HG02642 (cell line): ENCODE measurements around the gene AK6.
A peak's percentile ranks its signal among the peaks of the same experiment; 100 is the strongest.
"Not testable (repeated sequence)": the region's sequence is repeated elsewhere in the genome, so short reads cannot be mapped to it uniquely, and the experiment has no call there.

Source experiments
- ATAC-seq: cut with Tn5 transposase; IDR thresholded peaks from one replicate; pipeline ENCODE4 v1.9.1; 2021; ENCODE audit warnings: mild to moderate bottlenecking; ENCODE audit not compliant: unreplicated experiment, poor library complexity

Gene AK6

GRCh38 chr5:69369340-69370121 is at the start of gene AK6, which contains the start of the genes RAD17 and TAF9:
Gene AK6, minus strand, starts transcription at chr5:69369520. Its CDS starts 30 bp downstream, at chr5:69369490.
Gene RAD17, plus strand, starts transcription at chr5:69369818. Its CDS starts 2,391 bp downstream, at chr5:69372209.
Gene TAF9, minus strand, starts transcription at chr5:69369520. Its CDS starts 3,783 bp downstream, at chr5:69365737.
- peak; percentile 94 for ATAC-seq

- ATAC-seq, result no peak
Observed at GRCh38 chr5:69418554-69418953, 49.2 kb upstream of the AK6 start.

GRCh38 chr5:69416699-69417098 is 47.4 kb upstream of the AK6 start:
- no peak for ATAC-seq

GRCh38 chr5:69416180-69416579 is 46.9 kb upstream of the AK6 start:
- ATAC-seq, result no peak

DNA sequence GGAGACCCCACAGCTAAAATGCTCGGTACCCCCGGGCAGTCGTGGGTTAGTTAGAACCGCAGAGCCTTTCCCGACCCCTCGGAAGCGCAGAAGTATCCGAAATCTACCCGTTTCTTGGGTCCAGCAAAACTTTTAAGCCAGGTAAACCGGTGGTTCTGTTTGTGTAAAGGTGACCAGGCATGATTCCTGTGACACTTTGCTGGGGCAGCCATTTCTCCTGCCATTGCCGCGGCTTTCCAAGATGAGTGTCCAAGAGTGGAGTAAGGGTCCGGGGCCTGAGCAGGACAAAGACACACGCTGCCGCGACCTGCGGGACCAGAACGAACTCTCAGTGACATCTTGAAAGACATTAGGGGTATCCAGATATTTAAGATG is 46.3 kb upstream of the AK6 start:
- peak; percentile 5 for ATAC-seq

DNA sequence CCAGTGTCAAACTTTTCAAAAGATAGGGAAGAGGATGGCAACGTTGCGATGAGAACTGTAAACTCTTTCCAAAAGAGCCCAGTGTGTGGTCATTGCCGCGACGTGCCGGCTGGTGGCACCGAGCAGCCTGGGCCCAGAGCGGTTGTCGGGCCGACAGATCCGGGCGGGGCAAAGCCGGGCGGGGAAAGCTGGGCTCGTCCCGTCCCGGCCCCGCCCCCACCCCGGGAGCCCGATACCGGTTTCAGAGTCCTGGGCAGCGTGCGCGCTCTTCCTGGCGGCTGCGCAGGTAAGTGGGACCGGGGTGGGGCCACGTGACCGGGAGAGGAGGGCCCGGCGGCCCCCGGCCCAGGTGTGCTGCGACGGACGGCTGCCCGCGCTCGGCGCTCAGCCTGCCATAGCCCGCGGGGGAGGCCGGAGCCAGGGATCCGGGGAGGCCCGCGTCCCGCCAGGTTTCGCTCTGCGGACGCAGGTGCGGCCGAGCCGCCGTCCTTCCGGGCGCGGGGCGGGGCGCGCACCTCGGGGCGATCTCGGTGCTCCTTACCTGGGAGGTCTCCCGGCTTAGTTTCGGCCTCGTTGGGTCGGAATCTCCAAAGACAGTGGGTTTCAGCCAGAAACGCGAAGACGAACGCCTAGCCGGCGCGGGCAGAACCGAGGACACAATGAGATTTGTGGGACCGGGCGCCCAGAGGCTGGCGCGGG is 45.7 kb upstream of the AK6 start, which contains the start of gene MARVELD2:
MARVELD2 (plus strand) TSS at position 232 of the 699 bp plus-strand sequence. CDS start 4,270 bp downstream, outside the sequence.
- ATAC-seq, result peak; percentile 83

- ATAC-seq, result no peak
Observed at GRCh38 chr5:69404659-69405330, 35.5 kb upstream of the AK6 start.

- no peak for ATAC-seq
Observed at GRCh38 chr5:69378376-69378775, 9.1 kb upstream of the AK6 start.

GRCh38 chr5:69374911-69375446 is 5.7 kb upstream of the AK6 start:
- peak; percentile 76 for ATAC-seq

DNA sequence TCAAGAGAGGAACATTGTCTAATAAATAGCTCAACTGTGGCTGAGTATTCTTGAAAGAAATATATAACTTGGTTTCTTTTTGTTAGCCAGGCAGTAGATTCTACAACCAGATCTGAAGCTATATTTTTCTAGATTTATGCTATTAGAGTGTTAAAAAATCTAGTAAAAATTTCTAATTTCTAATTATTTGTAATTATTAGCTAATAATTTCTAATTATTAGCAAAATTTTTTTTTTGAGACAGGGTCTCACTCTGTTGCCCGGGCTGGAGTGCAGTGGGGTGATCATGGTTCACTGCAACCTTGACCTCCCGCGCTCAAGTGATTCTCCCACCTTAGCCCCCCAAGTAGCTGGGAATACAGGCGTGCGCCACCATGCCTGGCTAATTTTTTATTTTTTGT is 3.1 kb upstream of the AK6 start:
- no peak for ATAC-seq

- not testable (repeated sequence) for ATAC-seq
Observed at GRCh38 chr5:69370335-69370734, 1.0 kb upstream of the AK6 start.

- peak; percentile 38 for ATAC-seq
Observed at GRCh38 chr5:69368458-69369339, 621 bp downstream of the AK6 start.

DNA sequence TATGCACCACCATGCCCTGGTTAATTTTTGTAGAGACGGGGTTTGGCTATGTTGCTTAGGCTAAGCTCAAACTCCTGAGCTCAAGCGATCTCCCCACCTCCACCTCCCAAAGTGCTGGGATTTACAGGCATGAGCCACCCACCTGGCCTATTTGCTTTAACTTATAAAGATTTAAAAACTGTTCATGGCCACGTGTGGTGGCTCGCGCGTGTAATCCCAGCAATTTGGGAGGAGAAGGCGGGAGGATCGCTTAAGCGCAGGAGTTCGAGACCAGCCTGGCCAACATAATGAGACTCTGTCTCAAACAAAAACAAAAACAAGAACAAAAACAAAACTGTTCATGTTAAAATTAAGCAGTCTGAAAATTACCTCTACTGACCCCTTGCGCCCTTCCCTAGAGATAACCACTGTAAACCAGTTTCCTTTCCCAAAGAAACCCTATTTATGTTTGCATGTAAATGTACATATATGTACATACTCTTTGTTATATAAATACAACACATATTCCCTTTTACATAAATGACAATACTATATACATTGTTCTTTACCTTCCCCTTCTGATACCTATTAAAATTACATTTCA is 1.5 kb downstream of the AK6 start:
- no peak for ATAC-seq

DNA sequence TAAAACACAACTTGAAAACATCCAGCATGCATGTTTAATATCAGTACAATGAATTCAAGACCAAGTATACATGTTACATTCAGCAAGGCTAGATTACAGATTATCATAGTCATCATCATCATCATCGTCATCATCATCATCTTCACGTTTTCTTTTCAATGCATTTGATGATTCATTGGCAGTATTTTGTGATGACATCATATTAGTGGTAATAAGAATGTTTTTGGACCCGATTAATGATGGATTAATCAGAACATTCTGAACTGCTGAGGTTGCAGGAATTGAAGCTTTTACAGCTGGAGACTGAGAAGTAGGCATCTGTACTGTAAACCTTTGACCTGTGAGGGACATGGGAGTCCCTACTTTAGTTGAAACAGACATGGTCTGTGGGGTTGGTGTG is 4.5 kb downstream of the AK6 start:
- ATAC-seq, result no peak

DNA sequence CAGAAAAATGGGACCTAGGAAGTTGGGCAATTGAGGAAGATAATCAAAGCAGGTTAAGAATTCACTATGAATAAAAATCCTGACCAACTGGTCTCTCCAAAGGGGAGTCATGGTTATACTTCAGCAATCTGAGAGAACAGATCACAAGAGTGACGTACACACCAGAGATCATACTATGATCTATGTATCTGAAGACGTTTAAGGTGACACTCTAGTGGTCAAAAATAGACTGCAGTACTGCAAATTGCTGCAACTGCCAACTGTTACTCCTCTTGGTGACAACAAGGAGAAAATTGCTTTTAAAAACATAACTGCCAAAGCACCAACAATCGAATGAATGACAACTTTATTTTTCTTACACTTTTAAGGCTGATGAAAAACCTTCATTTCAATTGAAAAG is 4.9 kb downstream of the AK6 start:
- no peak for ATAC-seq

- no peak for ATAC-seq
Observed at GRCh38 chr5:69360442-69360841, 8.9 kb downstream of the AK6 start.

GRCh38 chr5:69359699-69360098 is 9.6 kb downstream of the AK6 start:
- ATAC-seq, result no peak

DNA sequence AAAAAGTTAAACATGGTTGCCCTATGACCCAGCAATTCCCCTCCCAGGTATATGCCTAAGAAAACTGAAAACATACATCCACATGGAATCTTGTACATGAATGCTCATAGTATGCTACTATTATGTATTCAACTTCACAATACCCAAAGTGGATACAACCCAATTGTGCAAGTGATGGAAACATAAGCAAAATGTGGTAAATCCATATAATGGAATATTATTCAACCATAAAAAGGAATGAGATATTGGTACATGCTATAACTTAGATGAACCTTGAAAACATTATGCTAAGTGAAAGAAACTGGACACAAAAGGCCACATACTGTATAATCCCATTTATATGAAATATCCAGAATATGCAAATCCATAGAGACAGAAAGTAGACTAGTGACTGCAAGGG is 18.7 kb downstream of the AK6 start:
- ATAC-seq, result no peak

DNA sequence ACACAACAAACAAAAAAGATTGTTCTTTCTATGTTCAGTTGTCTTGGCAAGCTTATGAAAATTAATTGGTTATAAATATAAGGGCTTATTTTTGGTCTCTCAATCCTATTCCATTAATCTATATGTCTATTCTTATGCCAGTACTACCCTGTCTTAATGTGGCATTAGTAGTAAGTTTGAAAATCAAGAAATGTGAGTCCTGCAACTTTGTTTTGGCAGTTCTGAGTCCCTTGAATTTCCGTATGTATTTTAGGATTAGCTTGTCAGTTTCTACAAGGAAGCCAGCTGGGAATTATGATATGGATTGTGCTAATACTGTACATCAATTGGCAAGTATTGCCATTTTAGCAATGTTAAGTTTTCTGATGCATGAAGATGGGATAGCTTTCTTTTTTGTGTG is 26.2 kb downstream of the AK6 start:
- ATAC-seq, result no peak
